NCI-H1694 treated with DMSO at 0.1 percent for 48 hours (cell line): ENCODE measurements around the gene MAGI2.
"Not testable (repeated sequence)": the region's sequence is repeated elsewhere in the genome, so short reads cannot be mapped to it uniquely, and the experiment has no call there.

Experiments used
- DNase-seq: peaks from one replicate; lab custom pipeline; 2025; lab: John Stamatoyannopoulos, UW

Gene MAGI2

GRCh38 chr7:78562191-78562590 is 891.3 kb downstream of the MAGI2 start:
- DNase-seq, result peak; percentile 8

- DNase-seq, result no peak
Measured at GRCh38 chr7:78558566-78558965, 894.9 kb downstream of the MAGI2 start.

GRCh38 chr7:78543976-78544375 is 909.5 kb downstream of the MAGI2 start:
- no peak for DNase-seq

- DNase-seq, result no peak
Measured at GRCh38 chr7:78542981-78543380, 910.5 kb downstream of the MAGI2 start.

- no peak for DNase-seq
Measured at GRCh38 chr7:78542541-78542940, 910.9 kb downstream of the MAGI2 start.

GRCh38 chr7:78539825-78540224 is 913.6 kb downstream of the MAGI2 start:
- no peak for DNase-seq

- no peak for DNase-seq
Measured at GRCh38 chr7:78535655-78536054, 917.8 kb downstream of the MAGI2 start.

GRCh38 chr7:78530351-78530750 is 923.1 kb downstream of the MAGI2 start:
- peak; percentile 59 for DNase-seq

- DNase-seq, result no peak
Measured at GRCh38 chr7:78529392-78529791, 924.1 kb downstream of the MAGI2 start.

GRCh38 chr7:78528964-78529363 is 924.5 kb downstream of the MAGI2 start:
- no peak for DNase-seq

GRCh38 chr7:78523930-78524329 is 929.5 kb downstream of the MAGI2 start:
- DNase-seq, result no peak

- no peak for DNase-seq
Measured at GRCh38 chr7:78521961-78522360, 931.5 kb downstream of the MAGI2 start.

GRCh38 chr7:78516450-78516849 is 937.0 kb downstream of the MAGI2 start:
- DNase-seq, result no peak

GRCh38 chr7:78514634-78515033 is 938.8 kb downstream of the MAGI2 start:
- no peak for DNase-seq

GRCh38 chr7:78510580-78511188 is 942.8 kb downstream of the MAGI2 start:
- peak; percentile 67 for DNase-seq

- DNase-seq, result not testable (repeated sequence)
Measured at GRCh38 chr7:78503301-78503700, 950.2 kb downstream of the MAGI2 start.

- no peak for DNase-seq
Measured at GRCh38 chr7:78501064-78501463, 952.4 kb downstream of the MAGI2 start.

- DNase-seq, result no peak
Measured at GRCh38 chr7:78499971-78500370, 953.5 kb downstream of the MAGI2 start.

GRCh38 chr7:78499283-78499682 is 954.2 kb downstream of the MAGI2 start:
- DNase-seq, result no peak

- DNase-seq, result no peak
Measured at GRCh38 chr7:78497728-78498427, 955.6 kb downstream of the MAGI2 start.

GRCh38 chr7:78496096-78496630 is 957.3 kb downstream of the MAGI2 start:
- DNase-seq, result no peak

GRCh38 chr7:78493401-78493800 is 960.1 kb downstream of the MAGI2 start:
- DNase-seq, result no peak

GRCh38 chr7:78492146-78492545 is 961.3 kb downstream of the MAGI2 start:
- no peak for DNase-seq

- DNase-seq, result no peak
Measured at GRCh38 chr7:78490524-78490923, 962.9 kb downstream of the MAGI2 start.
